H1 (cell line): Measurements from ENCODE around the gene CMTM2. TPM values are rescaled to one million over a fixed set of nuclear protein-coding genes. Genes with fewer than 3 reads are reported as not detected.

Source experiments
- CTCF ChIA-PET: fragments of 300-600 bp; sonication (Branson Sonifier 250); formaldehyde crosslinking; loops from one replicate; lab custom pipeline; 2021; ENCODE audit not compliant: partially characterized antibody; lab: Charles Lee
- POLR2A ChIA-PET: fragments of 300-600 bp; sonication (Branson Sonifier 250); formaldehyde crosslinking; loops from one replicate; lab custom pipeline; 2021; ENCODE audit warnings: inconsistent platforms; ENCODE audit not compliant: partially characterized antibody; lab: Charles Lee
- DNase-seq, 2 experiments: peaks; one replicate each; pipeline versions ENCODE4 v3.0.0 to v3.0.0-alpha.2; 2010 to 2022; ENCODE audit warnings: low spot score in 2 of 2, low read depth in 1 of 2, mixed read lengths in 1 of 2
- FAIRE-seq: peaks from 2 replicates; lab custom pipeline; 2011; peaks lifted over from hg19 to GRCh38; lab: Jason Lieb, UNC
- H2AFZ ChIP-seq: 2 replicates; pipeline ENCODE4 v1.8.1; 2012; ENCODE audit warnings: low read length, inconsistent platforms
- H2AK5ac ChIP-seq: 2 replicates; pipeline ENCODE4 v1.6.1; 2013; ENCODE audit warnings: low read depth, low read length
- H2BK120ac ChIP-seq: replicated peaks from 2 replicates; pipeline ENCODE3; 2013; ENCODE audit warnings: low read depth, low read length, inconsistent platforms
- H2BK12ac ChIP-seq: 2 replicates; pipeline ENCODE4 v1.6.1; 2013; ENCODE audit warnings: low read depth, low read length
- H2BK15ac ChIP-seq: 2 replicates; pipeline ENCODE4 v1.6.1; 2013; ENCODE audit warnings: low read length
- H2BK20ac ChIP-seq: 2 replicates; pipeline ENCODE4 v1.6.1; 2013; ENCODE audit warnings: low read length
- H2BK5ac ChIP-seq: 2 replicates; pipeline ENCODE4 v1.6.1; 2013; ENCODE audit warnings: low read depth, low read length
- H3K14ac ChIP-seq: 2 replicates; pipeline ENCODE4 v1.6.1; 2013; ENCODE audit warnings: inconsistent platforms; ENCODE audit not compliant: insufficient read length
- H3K18ac ChIP-seq: 2 replicates; pipeline ENCODE4 v1.6.1; 2013; ENCODE audit warnings: low read length; ENCODE audit errors: extremely low read depth
- H3K23ac ChIP-seq: 2 replicates; pipeline ENCODE4 v1.6.1; 2013; ENCODE audit warnings: inconsistent platforms; ENCODE audit not compliant: insufficient read length
- H3K23me2 ChIP-seq: 2 replicates; pipeline ENCODE4 v1.6.1; 2013; ENCODE audit warnings: low read depth, low read length
- H3K27ac ChIP-seq: 2 replicates; pipeline ENCODE4 v1.6.1; 2011; ENCODE audit warnings: low read depth, low read length, inconsistent platforms
- H3K27me3 ChIP-seq, 4 experiments: replicated peaks in 1 of 4; 1 replicate in 1 of 4; 2 replicates in 3 of 4; pipeline versions ENCODE4 v1.6.1 to v1.8.1; 2011 to 2013; ENCODE audit warnings: low read length in 3 of 4, mild to moderate bottlenecking in 3 of 4, inconsistent platforms in 2 of 4, mixed read lengths in 2 of 4, moderate library complexity in 1 of 4; ENCODE audit not compliant: control insufficient read depth in 3 of 4, insufficient read depth in 3 of 4; ENCODE audit errors: extremely low read depth in 1 of 4
- H3K36me3 ChIP-seq, 4 experiments: 2 replicates each; pipeline versions ENCODE4 v1.6.1 to v1.8.1; 2011 to 2013; ENCODE audit warnings: mild to moderate bottlenecking in 4 of 4, low read length in 3 of 4, moderate library complexity in 2 of 4, control low read depth in 1 of 4, inconsistent platforms in 1 of 4; ENCODE audit not compliant: insufficient read depth in 4 of 4, control insufficient read depth in 2 of 4
- H3K4ac ChIP-seq: replicated peaks from 2 replicates; pipeline ENCODE3; 2013; ENCODE audit warnings: low read length, low read depth, mixed read lengths, inconsistent platforms; ENCODE audit not compliant: insufficient read length
- H3K4me1 ChIP-seq, 4 experiments: replicated peaks in 1 of 4; 1 replicate in 1 of 4; 2 replicates in 3 of 4; pipeline versions ENCODE4 v1.6.1 to v1.8.1; 2011 to 2013; ENCODE audit warnings: low read length in 3 of 4, inconsistent platforms in 2 of 4, mixed read lengths in 1 of 4; ENCODE audit not compliant: insufficient read depth in 4 of 4, control insufficient read depth in 3 of 4
- H3K4me2 ChIP-seq, 2 experiments: 2 replicates each; pipeline versions ENCODE4 v1.6.1 to v1.8.1; 2011 to 2013; ENCODE audit warnings: low read depth in 2 of 2, low read length in 2 of 2, control low read depth in 1 of 2, inconsistent platforms in 1 of 2, mild to moderate bottlenecking in 1 of 2; ENCODE audit not compliant: insufficient read depth in 1 of 2
- H3K4me3 ChIP-seq, 4 experiments: fragments of 200-600, 300-600 bp in 1 of 4; sonication (generic), shearing (Covaris generic), sonication (Bioruptor Twin) in 1 of 4; 2 replicates each; pipeline versions ENCODE4 v1.5.1 to v1.8.1; 2011 to 2016; ENCODE audit warnings: low read length in 4 of 4, low read depth in 3 of 4, control low read depth in 2 of 4, inconsistent platforms in 2 of 4, mild to moderate bottlenecking in 2 of 4, mixed read lengths in 1 of 4, moderate library complexity in 1 of 4; ENCODE audit not compliant: insufficient read depth in 2 of 4; ENCODE audit errors: extremely low read depth in 1 of 4
- H3K56ac ChIP-seq: replicated peaks from 2 replicates; pipeline ENCODE3; 2013; ENCODE audit warnings: low read depth, mild to moderate bottlenecking, mixed read lengths, low read length, inconsistent platforms; ENCODE audit not compliant: insufficient read length
- H3K79me1 ChIP-seq: 2 replicates; pipeline ENCODE4 v1.6.1; 2013; ENCODE audit warnings: low read depth, low read length, control low read depth
- H3K79me2 ChIP-seq, 2 experiments: 2 replicates each; pipeline versions ENCODE4 v1.6.1 to v1.8.1; 2012 to 2013; ENCODE audit warnings: low read length in 2 of 2, mild to moderate bottlenecking in 2 of 2, inconsistent platforms in 1 of 2; ENCODE audit not compliant: insufficient read depth in 2 of 2, control insufficient read depth in 1 of 2
- H3K9ac ChIP-seq, 4 experiments: replicated peaks in 1 of 4; 1 replicate in 1 of 4; 2 replicates in 3 of 4; pipeline versions ENCODE4 v1.6.1 to v1.8.1; 2011 to 2013; ENCODE audit warnings: low read depth in 3 of 4, low read length in 3 of 4, control low read depth in 2 of 4, mild to moderate bottlenecking in 2 of 4, moderate library complexity in 2 of 4, inconsistent platforms in 1 of 4; ENCODE audit errors: extremely low read depth in 1 of 4
- H3K9me3 ChIP-seq, 2 experiments: 2 replicates each; pipeline versions ENCODE4 v1.6.1 to v1.8.1; 2012 to 2013; ENCODE audit warnings: mild to moderate bottlenecking in 2 of 2, moderate library complexity in 2 of 2, control low read depth in 1 of 2, inconsistent platforms in 1 of 2, low read depth in 1 of 2, low read length in 1 of 2, mixed read lengths in 1 of 2; ENCODE audit not compliant: insufficient read depth in 2 of 2
- H4K20me1 ChIP-seq, 2 experiments: replicated peaks in 1 of 2; 2 replicates each; pipeline versions ENCODE3 to v1.8.1; 2011 to 2013; ENCODE audit warnings: inconsistent platforms in 2 of 2, low read length in 2 of 2, mild to moderate bottlenecking in 1 of 2; ENCODE audit not compliant: insufficient read depth in 2 of 2, control insufficient read depth in 1 of 2
- H4K5ac ChIP-seq: 2 replicates; pipeline ENCODE4 v1.6.1; 2013; ENCODE audit warnings: low read length, low read depth, mixed read lengths, inconsistent platforms; ENCODE audit not compliant: insufficient read length
- H4K8ac ChIP-seq: 2 replicates; pipeline ENCODE4 v1.8.0; 2013; ENCODE audit warnings: mild to moderate bottlenecking, moderate library complexity, low read length, inconsistent platforms; ENCODE audit not compliant: insufficient read depth; ENCODE audit errors: extremely low read depth
- H4K91ac ChIP-seq: replicated peaks from 2 replicates; pipeline ENCODE3; 2013; ENCODE audit warnings: low read length, mixed read lengths, inconsistent platforms; ENCODE audit not compliant: insufficient read length
- CREB1 ChIP-seq: IDR thresholded peaks from 2 replicates; pipeline ENCODE4 v1.6.1; 2012; ENCODE audit warnings: inconsistent platforms
- EP300 ChIP-seq, 2 experiments: IDR thresholded peaks; 1 replicate in 1 of 2; 2 replicates in 1 of 2; pipeline ENCODE4 v1.6.1; 2011 to 2012; ENCODE audit warnings: low read depth in 2 of 2, low read length in 2 of 2, mild to moderate bottlenecking in 2 of 2, borderline replicate concordance in 1 of 2, inconsistent platforms in 1 of 2, moderate library complexity in 1 of 2
- FOSL1 ChIP-seq: IDR thresholded peaks from 2 replicates; pipeline ENCODE4 v1.6.1; 2011; ENCODE audit warnings: mild to moderate bottlenecking, low read depth, low read length, moderate library complexity; ENCODE audit not compliant: insufficient read depth
- JUND ChIP-seq: IDR thresholded peaks from 2 replicates; pipeline ENCODE4 v1.6.1; 2011; ENCODE audit warnings: mild to moderate bottlenecking, improper control_type of control experiment, low read length
- PHF8 ChIP-seq: fragments of 200-600 bp; sonication (generic); conservative IDR thresholded peaks from 2 replicates; pipeline ENCODE4 v1.7.1; 2012; ENCODE audit warnings: low read depth, mild to moderate bottlenecking, inconsistent platforms, low read length, moderate library complexity
- RXRA ChIP-seq: IDR thresholded peaks from 2 replicates; pipeline ENCODE4 v1.6.1; 2011; ENCODE audit warnings: low read depth, mild to moderate bottlenecking, low read length, moderate library complexity; ENCODE audit not compliant: insufficient read depth
- SIX5 ChIP-seq: IDR thresholded peaks from 2 replicates; pipeline ENCODE4 v1.6.1; 2011; ENCODE audit warnings: mild to moderate bottlenecking, low read depth, low read length
- SP2 ChIP-seq: IDR thresholded peaks from 2 replicates; pipeline ENCODE4 v1.6.1; 2012; ENCODE audit warnings: mild to moderate bottlenecking, low read length, inconsistent platforms
- TEAD4 ChIP-seq: IDR thresholded peaks from 2 replicates; pipeline ENCODE4 v1.6.1; 2012; ENCODE audit warnings: low read depth, low read length, inconsistent platforms, mixed read lengths
- YY1 ChIP-seq: IDR thresholded peaks from 2 replicates; pipeline ENCODE4 v1.6.1; 2011; ENCODE audit warnings: low read depth, mild to moderate bottlenecking, low read length
- ZNF274 ChIP-seq: IDR thresholded peaks from 2 replicates; pipeline ENCODE4 v1.7.0; 2012; ENCODE audit warnings: low read length, borderline replicate concordance; ENCODE audit errors: extremely low read depth
- WGBS, 2 experiments: shearing (Covaris generic) in 1 of 2; methylation state at CpG; one replicate each; pipeline versions ENCODE4 v1.1.6 to v1.1.7; 2013 to 2015; ENCODE audit warnings: low lambda C conversion rate in 2 of 2, mixed read lengths in 2 of 2, inconsistent platforms in 1 of 2, low coverage in 1 of 2, missing lambda C conversion rate in 1 of 2; ENCODE audit not compliant: insufficient replicate concordance in 2 of 2, insufficient coverage in 1 of 2, insufficient read length in 1 of 2; ENCODE audit errors: extremely low coverage in 1 of 2, missing lambda C conversion rate in 1 of 2; 5-methylcytosine and 5-hydroxymethylcytosine counted together
- polyA plus RNA-seq, 7 experiments: library from polyadenylated mRNA; depleted of rRNA in 3 of 7; stranded (reverse) in 5 of 7; unstranded in 2 of 7; fragments of >200 nt in 5 of 7; fragments of 200-250 nt in 2 of 7; gene quantifications; 1 replicate in 5 of 7; 2 replicates in 1 of 7; 4 replicates in 1 of 7; pipeline versions ENCODE4 v1.2.1 to v1.2.3, GENCODE V29; 2011 to 2013; ENCODE audit warnings: missing spikeins in 2 of 7, mixed read lengths in 2 of 7
- total RNA-seq: library from RNA; stranded (reverse); fragmentation: NEBNext Ultra II Directional; extraction: Animal tissue kit (Norgen Biotek cat#: 25700); gene quantifications from 2 replicates; pipeline ENCODE4 v1.2.1, GENCODE V29; 2021
- TF ChIP-seq, protein P1 (sequence below): IDR thresholded peaks from 2 replicates; pipeline ENCODE4 v1.6.1; 2012; ENCODE audit warnings: inconsistent platforms

Gene CMTM2
- total and polyA plus RNA-seq, 2 of the 8 experiments (the other 6 are each of a cell fraction or from before 2014, with no cell fraction given): not detected

GRCh38 chr16:66574531-66574930 lies 4.7 kb upstream of the CMTM2 start:
- H4K20me1 ChIP-seq: no peaks in the 10 kb centered on the region
- H3K9me3 ChIP-seq: no peaks in the 10 kb centered on the region
- TF ChIP-seq JUND (no peak), ZNF274 (no peak), CREB1 (no peak), EP300 (IDR thresholded peaks at IDR 0.05; ENCODE audit: borderline replicate concordance in 1 of 2, low read depth in 2 of 2, low read length in 2 of 2) (no peak), YY1 (no peak), TEAD4 (no peak), FOSL1 (no peak), SIX5 (no peak), SP2 (no peak), PHF8 (no peak), RXRA (no peak)
- TF ChIP-seq, protein P1, sequence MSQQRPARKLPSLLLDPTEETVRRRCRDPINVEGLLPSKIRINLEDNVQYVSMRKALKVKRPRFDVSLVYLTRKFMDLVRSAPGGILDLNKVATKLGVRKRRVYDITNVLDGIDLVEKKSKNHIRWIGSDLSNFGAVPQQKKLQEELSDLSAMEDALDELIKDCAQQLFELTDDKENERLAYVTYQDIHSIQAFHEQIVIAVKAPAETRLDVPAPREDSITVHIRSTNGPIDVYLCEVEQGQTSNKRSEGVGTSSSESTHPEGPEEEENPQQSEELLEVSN: no peak
- no peak overlapping the region for H2AFZ ChIP-seq
- H3K4me1 ChIP-seq: peaks cover 0 to 10% (median 3%) of the 10 kb centered on the region in 4 experiments; a peak in 6 of 7 replicates
- H2BK120ac ChIP-seq: no peak overlapping the region
- no peak overlapping the region for H2BK15ac ChIP-seq
- H4K91ac ChIP-seq: no peak overlapping the region
- POLR2A ChIA-PET: interaction anchor here (0.6 to 1.3 kb wide), 2 partner anchors 9 to 945 kb away, joined by 3 read pairs; no protein-coding TSS in a partner anchor
- no peaks in the 10 kb centered on the region for H3K79me2 ChIP-seq
- no peak overlapping the region for H3K56ac ChIP-seq
- CTCF ChIA-PET: interaction anchor here (1.5 to 6.8 kb wide), 5 partner anchors 9 to 27 kb away, joined by 4 to 30 read pairs (median 5); no protein-coding TSS in a partner anchor
- H3K27me3 ChIP-seq: peaks cover 15 to 22% (median 22%) of the 10 kb centered on the region in 4 experiments
- H3K79me1 ChIP-seq: no peaks in the 10 kb centered on the region
- no peak overlapping the region for H3K18ac ChIP-seq
- H3K9ac ChIP-seq: no peak overlapping the region
- no peak overlapping the region for H3K23ac ChIP-seq
- H2BK5ac ChIP-seq: no peak overlapping the region
- H4K8ac ChIP-seq: no peak overlapping the region
- 89% methylated on average over 3 of the region's 3 CpGs; no CpG with 5 or more reads in 1 of the 2 experiments for WGBS, 2 experiments
- peaks cover 4% of the 10 kb centered on the region for H3K23me2 ChIP-seq
- H3K4ac ChIP-seq: no peak overlapping the region
- no peak overlapping the region for H3K4me2 ChIP-seq
- H4K5ac ChIP-seq: no peak overlapping the region
- no peak overlapping the region for H3K27ac ChIP-seq
- no peak overlapping the region for H3K4me3 ChIP-seq
- H3K14ac ChIP-seq: no peak overlapping the region
- DNase-seq (no peak), FAIRE-seq (no peak)
- no peaks in the 10 kb centered on the region for H3K36me3 ChIP-seq
- H2BK12ac ChIP-seq: no peak overlapping the region
- H2BK20ac ChIP-seq: no peak overlapping the region
- no peak overlapping the region for H2AK5ac ChIP-seq
